ENCODE data around the gene HADHB.
"Not testable (repeated sequence)": the region's sequence is repeated elsewhere in the genome, so short reads cannot be mapped to it uniquely, and the experiment has no call there.

The HADHB gene

GRCh38 chr2:26331321-26331720 is 86.6 kb downstream of the HADHB start:
- DNase-seq = not testable (repeated sequence)

GRCh38 chr2:26333293-26333692 is 88.6 kb downstream of the HADHB start:
- DNase-seq = no peak

- DNase-seq = no peak
Measured at GRCh38 chr2:26335231-26335630, 90.5 kb downstream of the HADHB start.

- DNase-seq = no peak
Measured at GRCh38 chr2:26336719-26337118, 92.0 kb downstream of the HADHB start.

- DNase-seq = no peak
Measured at GRCh38 chr2:26337298-26337697, 92.6 kb downstream of the HADHB start.
